ENCODE results near the gene NAPG. TPM values are rescaled to one million over a fixed set of nuclear protein-coding genes. Genes with fewer than 3 reads are reported as not detected.

NAPG gene
- total RNA-seq, 6 donors from 2014 or later: 16.8 to 72.0 (median 34.0) TPM

GRCh38 chr18:10486362-10486761, 39.5 kb upstream of the NAPG start:
- H3K27ac ChIP-seq: no peak overlapping the region
- peaks cover 0 to 29% (median 21%) of the 10 kb centered on the region in 4 donors for H3K36me3 ChIP-seq
- DNase-seq: no peak
- H3K27me3 ChIP-seq: no peaks in the 10 kb centered on the region
- H3K4me1 ChIP-seq: peaks cover 0 to 9% (median 4%) of the 10 kb centered on the region in 4 donors
- ATAC-seq (ENCODE audit: low FRiP score in 2 of 2): no peak
- no peaks in the 10 kb centered on the region for H3K9me3 ChIP-seq
- TF ChIP-seq POLR2A (IDR thresholded peaks at IDR 0.05): no peak
- TF ChIP-seq POLR2AphosphoS5 (IDR thresholded peaks at IDR 0.05): no peak
- whole genome bisulfite sequencing, 2 donors: 63 to 76% methylated on average over 3 of the region's 3 CpGs
- H3K4me3 ChIP-seq: no peak overlapping the region

- 76 to 85% methylated on average over 5 to 6 of the region's 6 CpGs for WGBS, 2 donors
- no peak for TF ChIP-seq POLR2A (IDR thresholded peaks at IDR 0.05)
- no peak for TF ChIP-seq POLR2AphosphoS5 (IDR thresholded peaks at IDR 0.05)
- no peak for TF ChIP-seq EP300 (IDR thresholded peaks at IDR 0.05)
- TF ChIP-seq CTCF (IDR thresholded peaks at IDR 0.05): no peak
- DNase-seq (no peak), ATAC-seq (ENCODE audit: low FRiP score in 2 of 2) (no peak)
- peaks cover 0 to 9% (median 4%) of the 10 kb centered on the region in 4 donors for H3K4me1 ChIP-seq
- H3K4me3 ChIP-seq: no peak overlapping the region
- no peaks in the 10 kb centered on the region for H3K9me3 ChIP-seq
- H3K36me3 ChIP-seq: peaks cover 0 to 29% (median 21%) of the 10 kb centered on the region in 4 donors
- H3K27me3 ChIP-seq: no peaks in the 10 kb centered on the region
- no peak overlapping the region for H3K27ac ChIP-seq
These were observed 38.7 kb upstream of the NAPG start for GRCh38 chr18:10487154-10487553.

GRCh38 chr18:10488017-10488416, 37.8 kb upstream of the NAPG start:
- no peak for TF ChIP-seq CTCF (IDR thresholded peaks at IDR 0.05)
- TF ChIP-seq POLR2AphosphoS5 (IDR thresholded peaks at IDR 0.05): no peak
- TF ChIP-seq EP300 (IDR thresholded peaks at IDR 0.05): no peak
- no peak for TF ChIP-seq POLR2A (IDR thresholded peaks at IDR 0.05)
- peak in 1 of 2 donors; percentile 39 for ATAC-seq (ENCODE audit: low FRiP score in 2 of 2)

GRCh38 chr18:10490401-10491165, 35.2 kb upstream of the NAPG start:
- Histone ChIP-seq H3K4me1 (no peaks in the 10 kb centered on the region), H3K36me3 (peaks cover 0 to 26% (median 20%) of the 10 kb centered on the region in 4 donors), H3K4me3 (no peak overlapping the region), H3K27ac (no peak overlapping the region), H3K27me3 (no peaks in the 10 kb centered on the region), H3K9me3 (no peaks in the 10 kb centered on the region)
- peak in 1 of 2 donors; percentile 46 for DNase-seq
- ATAC-seq (ENCODE audit: low FRiP score in 2 of 2): no peak
- peak in 1 of 6 experiments; percentile 14 for TF ChIP-seq CTCF (IDR thresholded peaks at IDR 0.05)
- no peak for TF ChIP-seq EP300 (IDR thresholded peaks at IDR 0.05)
- whole genome bisulfite sequencing, 2 donors: 75 to 76% methylated on average over 10 to 14 of the region's 14 CpGs

More at GRCh38 chr18:10488017-10488416, 37.8 kb upstream of the NAPG start:
- 63 to 82% methylated on average over 4 of the region's 4 CpGs for WGBS, 2 donors
- Histone ChIP-seq H3K27me3 (no peaks in the 10 kb centered on the region), H3K4me3 (no peak overlapping the region), H3K9me3 (no peaks in the 10 kb centered on the region), H3K27ac (no peak overlapping the region), H3K36me3 (peaks cover 0 to 29% (median 21%) of the 10 kb centered on the region in 4 donors), H3K4me1 (peaks cover 0 to 5% (median 1%) of the 10 kb centered on the region in 4 donors)
- DNase-seq: no peak

GRCh38 chr18:10495936-10496335, 29.9 kb upstream of the NAPG start:
- no peak for TF ChIP-seq EP300 (IDR thresholded peaks at IDR 0.05)
- no peak for TF ChIP-seq CTCF (IDR thresholded peaks at IDR 0.05)
- no peak for TF ChIP-seq POLR2A (IDR thresholded peaks at IDR 0.05)
- TF ChIP-seq POLR2AphosphoS5 (IDR thresholded peaks at IDR 0.05): no peak
- no peak overlapping the region for H3K27ac ChIP-seq
- H3K27me3 ChIP-seq: no peaks in the 10 kb centered on the region
- no peaks in the 10 kb centered on the region for H3K36me3 ChIP-seq
- H3K4me1 ChIP-seq: no peaks in the 10 kb centered on the region
- H3K4me3 ChIP-seq: no peak overlapping the region
- no peaks in the 10 kb centered on the region for H3K9me3 ChIP-seq
- DNase-seq (no peak), ATAC-seq (ENCODE audit: low FRiP score in 2 of 2) (no peak)
- 71% methylated on average over 2 of the region's 2 CpGs for WGBS, 2 donors
